Kidney epithelial cell (primary cell): ENCODE data around the gene RAC2. TPM values are rescaled to one million over a fixed set of nuclear protein-coding genes. Genes with fewer than 3 reads are reported as not detected.

Experiments
- DNase-seq: peaks from one replicate; pipeline ENCODE4 v3.0.0-alpha.2; 2010; ENCODE audit warnings: low read depth
- H3K27me3 ChIP-seq: 2 replicates; pipeline ENCODE4 v1.6.0; 2011; ENCODE audit warnings: low read length; ENCODE audit not compliant: control insufficient read depth, insufficient read depth
- H3K36me3 ChIP-seq: 2 replicates; pipeline ENCODE4 v1.5.1; 2011; ENCODE audit warnings: low read length; ENCODE audit not compliant: control insufficient read depth, insufficient read depth
- H3K4me3 ChIP-seq: 2 replicates; pipeline ENCODE4 v1.5.1; 2011; ENCODE audit warnings: low read depth, mild to moderate bottlenecking, control low read depth, low read length
- CTCF ChIP-seq: IDR thresholded peaks from 2 replicates; pipeline ENCODE4 v1.5.1; 2011; ENCODE audit warnings: mild to moderate bottlenecking, moderate library complexity, low read length, control low read depth, inconsistent platforms; ENCODE audit not compliant: insufficient read depth, poor library complexity, severe bottlenecking
- total RNA-seq: library from RNA; depleted of rRNA; stranded (reverse); fragments of >200 nt; gene quantifications from 2 replicates; pipeline ENCODE4 v1.2.3, GENCODE V29; 2015

The RAC2 gene
- total RNA-seq, 1 donor from 2014 or later, result 24.0 TPM

GRCh38 chr22:37206118-37206840 is 37.8 kb downstream of the RAC2 start:
- no peak for DNase-seq
- no peak overlapping the region for H3K4me3 ChIP-seq
- H3K36me3 ChIP-seq, result no peaks in the 10 kb centered on the region
- peaks cover 17% of the 10 kb centered on the region for H3K27me3 ChIP-seq
- no peak for TF ChIP-seq CTCF

- peaks cover 10% of the 10 kb centered on the region for H3K27me3 ChIP-seq
- no peak overlapping the region for H3K4me3 ChIP-seq
- TF ChIP-seq CTCF, result no peak
- H3K36me3 ChIP-seq, result no peaks in the 10 kb centered on the region
- no peak for DNase-seq
These were observed 39.0 kb downstream of the RAC2 start for GRCh38 chr22:37205046-37205445.

- H3K4me3 ChIP-seq, result no peak overlapping the region
- TF ChIP-seq CTCF, result no peak
- H3K27me3 ChIP-seq, result peaks cover 5% of the 10 kb centered on the region
- no peak for DNase-seq
- H3K36me3 ChIP-seq, result no peaks in the 10 kb centered on the region
These were observed 39.9 kb downstream of the RAC2 start for GRCh38 chr22:37204045-37204655.

GRCh38 chr22:37203354-37204044 is 40.6 kb downstream of the RAC2 start:
- Histone ChIP-seq H3K36me3 (no peaks in the 10 kb centered on the region), H3K4me3 (no peak overlapping the region), H3K27me3 (peaks cover 2% of the 10 kb centered on the region)
- DNase-seq, result no peak
- no peak for TF ChIP-seq CTCF

- no peaks in the 10 kb centered on the region for H3K36me3 ChIP-seq
- H3K27me3 ChIP-seq, result peaks cover 2% of the 10 kb centered on the region
- no peak for TF ChIP-seq CTCF
- DNase-seq, result no peak
- H3K4me3 ChIP-seq, result no peak overlapping the region
These were observed 41.4 kb downstream of the RAC2 start for GRCh38 chr22:37202716-37203115.
